H1 (cell line): ENCODE results near the gene NSD2. TPM values are rescaled to one million over a fixed set of nuclear protein-coding genes. Genes with fewer than 3 reads are reported as not detected.

Experiments used
- CTCF ChIA-PET: fragments of 300-600 bp; sonication (Branson Sonifier 250); formaldehyde crosslinking; loops from one replicate; lab custom pipeline; 2021; ENCODE audit not compliant: partially characterized antibody; lab: Charles Lee
- POLR2A ChIA-PET: fragments of 300-600 bp; sonication (Branson Sonifier 250); formaldehyde crosslinking; loops from one replicate; lab custom pipeline; 2021; ENCODE audit warnings: inconsistent platforms; ENCODE audit not compliant: partially characterized antibody; lab: Charles Lee
- DNase-seq, 2 experiments: peaks; one replicate each; pipeline versions ENCODE4 v3.0.0 to v3.0.0-alpha.2; 2010 to 2022; ENCODE audit warnings: low spot score in 2 of 2, low read depth in 1 of 2, mixed read lengths in 1 of 2
- FAIRE-seq: peaks from 2 replicates; lab custom pipeline; 2011; peaks lifted over from hg19 to GRCh38; lab: Jason Lieb, UNC
- H2AFZ ChIP-seq: 2 replicates; pipeline ENCODE4 v1.8.1; 2012; ENCODE audit warnings: low read length, inconsistent platforms
- H2AK5ac ChIP-seq: 2 replicates; pipeline ENCODE4 v1.6.1; 2013; ENCODE audit warnings: low read depth, low read length
- H2BK120ac ChIP-seq: replicated peaks from 2 replicates; pipeline ENCODE3; 2013; ENCODE audit warnings: low read depth, low read length, inconsistent platforms
- H2BK12ac ChIP-seq: 2 replicates; pipeline ENCODE4 v1.6.1; 2013; ENCODE audit warnings: low read depth, low read length
- H2BK15ac ChIP-seq: 2 replicates; pipeline ENCODE4 v1.6.1; 2013; ENCODE audit warnings: low read length
- H2BK20ac ChIP-seq: 2 replicates; pipeline ENCODE4 v1.6.1; 2013; ENCODE audit warnings: low read length
- H2BK5ac ChIP-seq: 2 replicates; pipeline ENCODE4 v1.6.1; 2013; ENCODE audit warnings: low read depth, low read length
- H3K14ac ChIP-seq: 2 replicates; pipeline ENCODE4 v1.6.1; 2013; ENCODE audit warnings: inconsistent platforms; ENCODE audit not compliant: insufficient read length
- H3K18ac ChIP-seq: 2 replicates; pipeline ENCODE4 v1.6.1; 2013; ENCODE audit warnings: low read length; ENCODE audit errors: extremely low read depth
- H3K23ac ChIP-seq: 2 replicates; pipeline ENCODE4 v1.6.1; 2013; ENCODE audit warnings: inconsistent platforms; ENCODE audit not compliant: insufficient read length
- H3K23me2 ChIP-seq: 2 replicates; pipeline ENCODE4 v1.6.1; 2013; ENCODE audit warnings: low read depth, low read length
- H3K27ac ChIP-seq: 2 replicates; pipeline ENCODE4 v1.6.1; 2011; ENCODE audit warnings: low read depth, low read length, inconsistent platforms
- H3K27me3 ChIP-seq, 4 experiments: replicated peaks in 1 of 4; 1 replicate in 1 of 4; 2 replicates in 3 of 4; pipeline versions ENCODE4 v1.6.1 to v1.8.1; 2011 to 2013; ENCODE audit warnings: low read length in 3 of 4, mild to moderate bottlenecking in 3 of 4, inconsistent platforms in 2 of 4, mixed read lengths in 2 of 4, moderate library complexity in 1 of 4; ENCODE audit not compliant: control insufficient read depth in 3 of 4, insufficient read depth in 3 of 4; ENCODE audit errors: extremely low read depth in 1 of 4
- H3K36me3 ChIP-seq, 4 experiments: 2 replicates each; pipeline versions ENCODE4 v1.6.1 to v1.8.1; 2011 to 2013; ENCODE audit warnings: mild to moderate bottlenecking in 4 of 4, low read length in 3 of 4, moderate library complexity in 2 of 4, control low read depth in 1 of 4, inconsistent platforms in 1 of 4; ENCODE audit not compliant: insufficient read depth in 4 of 4, control insufficient read depth in 2 of 4
- H3K4ac ChIP-seq: replicated peaks from 2 replicates; pipeline ENCODE3; 2013; ENCODE audit warnings: low read length, low read depth, mixed read lengths, inconsistent platforms; ENCODE audit not compliant: insufficient read length
- H3K4me1 ChIP-seq, 4 experiments: replicated peaks in 1 of 4; 1 replicate in 1 of 4; 2 replicates in 3 of 4; pipeline versions ENCODE4 v1.6.1 to v1.8.1; 2011 to 2013; ENCODE audit warnings: low read length in 3 of 4, inconsistent platforms in 2 of 4, mixed read lengths in 1 of 4; ENCODE audit not compliant: insufficient read depth in 4 of 4, control insufficient read depth in 3 of 4
- H3K4me2 ChIP-seq, 2 experiments: 2 replicates each; pipeline versions ENCODE4 v1.6.1 to v1.8.1; 2011 to 2013; ENCODE audit warnings: low read depth in 2 of 2, low read length in 2 of 2, control low read depth in 1 of 2, inconsistent platforms in 1 of 2, mild to moderate bottlenecking in 1 of 2; ENCODE audit not compliant: insufficient read depth in 1 of 2
- H3K4me3 ChIP-seq, 4 experiments: fragments of 200-600, 300-600 bp in 1 of 4; sonication (generic), shearing (Covaris generic), sonication (Bioruptor Twin) in 1 of 4; 2 replicates each; pipeline versions ENCODE4 v1.5.1 to v1.8.1; 2011 to 2016; ENCODE audit warnings: low read length in 4 of 4, low read depth in 3 of 4, control low read depth in 2 of 4, inconsistent platforms in 2 of 4, mild to moderate bottlenecking in 2 of 4, mixed read lengths in 1 of 4, moderate library complexity in 1 of 4; ENCODE audit not compliant: insufficient read depth in 2 of 4; ENCODE audit errors: extremely low read depth in 1 of 4
- H3K56ac ChIP-seq: replicated peaks from 2 replicates; pipeline ENCODE3; 2013; ENCODE audit warnings: low read depth, mild to moderate bottlenecking, mixed read lengths, low read length, inconsistent platforms; ENCODE audit not compliant: insufficient read length
- H3K79me1 ChIP-seq: 2 replicates; pipeline ENCODE4 v1.6.1; 2013; ENCODE audit warnings: low read depth, low read length, control low read depth
- H3K79me2 ChIP-seq, 2 experiments: 2 replicates each; pipeline versions ENCODE4 v1.6.1 to v1.8.1; 2012 to 2013; ENCODE audit warnings: low read length in 2 of 2, mild to moderate bottlenecking in 2 of 2, inconsistent platforms in 1 of 2; ENCODE audit not compliant: insufficient read depth in 2 of 2, control insufficient read depth in 1 of 2
- H3K9ac ChIP-seq, 4 experiments: replicated peaks in 1 of 4; 1 replicate in 1 of 4; 2 replicates in 3 of 4; pipeline versions ENCODE4 v1.6.1 to v1.8.1; 2011 to 2013; ENCODE audit warnings: low read depth in 3 of 4, low read length in 3 of 4, control low read depth in 2 of 4, mild to moderate bottlenecking in 2 of 4, moderate library complexity in 2 of 4, inconsistent platforms in 1 of 4; ENCODE audit errors: extremely low read depth in 1 of 4
- H3K9me3 ChIP-seq, 2 experiments: 2 replicates each; pipeline versions ENCODE4 v1.6.1 to v1.8.1; 2012 to 2013; ENCODE audit warnings: mild to moderate bottlenecking in 2 of 2, moderate library complexity in 2 of 2, control low read depth in 1 of 2, inconsistent platforms in 1 of 2, low read depth in 1 of 2, low read length in 1 of 2, mixed read lengths in 1 of 2; ENCODE audit not compliant: insufficient read depth in 2 of 2
- H4K20me1 ChIP-seq, 2 experiments: replicated peaks in 1 of 2; 2 replicates each; pipeline versions ENCODE3 to v1.8.1; 2011 to 2013; ENCODE audit warnings: inconsistent platforms in 2 of 2, low read length in 2 of 2, mild to moderate bottlenecking in 1 of 2; ENCODE audit not compliant: insufficient read depth in 2 of 2, control insufficient read depth in 1 of 2
- H4K5ac ChIP-seq: 2 replicates; pipeline ENCODE4 v1.6.1; 2013; ENCODE audit warnings: low read length, low read depth, mixed read lengths, inconsistent platforms; ENCODE audit not compliant: insufficient read length
- H4K8ac ChIP-seq: 2 replicates; pipeline ENCODE4 v1.8.0; 2013; ENCODE audit warnings: mild to moderate bottlenecking, moderate library complexity, low read length, inconsistent platforms; ENCODE audit not compliant: insufficient read depth; ENCODE audit errors: extremely low read depth
- H4K91ac ChIP-seq: replicated peaks from 2 replicates; pipeline ENCODE3; 2013; ENCODE audit warnings: low read length, mixed read lengths, inconsistent platforms; ENCODE audit not compliant: insufficient read length
- BACH1 ChIP-seq: IDR thresholded peaks from 2 replicates; pipeline ENCODE4 v1.6.1; 2012; ENCODE audit warnings: low read length, improper control_type of control experiment
- BRCA1 ChIP-seq: IDR thresholded peaks from 2 replicates; pipeline ENCODE4 v1.6.1; 2012; ENCODE audit warnings: low read depth, low read length, improper control_type of control experiment
- CREB1 ChIP-seq: IDR thresholded peaks from 2 replicates; pipeline ENCODE4 v1.6.1; 2012; ENCODE audit warnings: inconsistent platforms
- FOSL1 ChIP-seq: IDR thresholded peaks from 2 replicates; pipeline ENCODE4 v1.6.1; 2011; ENCODE audit warnings: mild to moderate bottlenecking, low read depth, low read length, moderate library complexity; ENCODE audit not compliant: insufficient read depth
- KDM1A ChIP-seq: fragments of 200-600, 300-600 bp; sonication (generic); IDR thresholded peaks from 2 replicates; pipeline ENCODE4 v1.7.1; 2016; ENCODE audit warnings: mild to moderate bottlenecking, low read length, borderline replicate concordance
- NANOG ChIP-seq: IDR thresholded peaks from 2 replicates; pipeline ENCODE4 v1.6.1; 2011; ENCODE audit warnings: low read length, low read depth, mild to moderate bottlenecking, inconsistent platforms; ENCODE audit not compliant: insufficient read depth, poor library complexity, severe bottlenecking
- SIX5 ChIP-seq: IDR thresholded peaks from 2 replicates; pipeline ENCODE4 v1.6.1; 2011; ENCODE audit warnings: mild to moderate bottlenecking, low read depth, low read length
- TEAD4 ChIP-seq: IDR thresholded peaks from 2 replicates; pipeline ENCODE4 v1.6.1; 2012; ENCODE audit warnings: low read depth, low read length, inconsistent platforms, mixed read lengths
- WGBS, 2 experiments: shearing (Covaris generic) in 1 of 2; methylation state at CpG; one replicate each; pipeline versions ENCODE4 v1.1.6 to v1.1.7; 2013 to 2015; ENCODE audit warnings: low lambda C conversion rate in 2 of 2, mixed read lengths in 2 of 2, inconsistent platforms in 1 of 2, low coverage in 1 of 2, missing lambda C conversion rate in 1 of 2; ENCODE audit not compliant: insufficient replicate concordance in 2 of 2, insufficient coverage in 1 of 2, insufficient read length in 1 of 2; ENCODE audit errors: extremely low coverage in 1 of 2, missing lambda C conversion rate in 1 of 2; 5-methylcytosine and 5-hydroxymethylcytosine counted together
- polyA plus RNA-seq, 7 experiments: library from polyadenylated mRNA; depleted of rRNA in 3 of 7; stranded (reverse) in 5 of 7; unstranded in 2 of 7; fragments of >200 nt in 5 of 7; fragments of 200-250 nt in 2 of 7; gene quantifications; 1 replicate in 5 of 7; 2 replicates in 1 of 7; 4 replicates in 1 of 7; pipeline versions ENCODE4 v1.2.1 to v1.2.3, GENCODE V29; 2011 to 2013; ENCODE audit warnings: missing spikeins in 2 of 7, mixed read lengths in 2 of 7
- total RNA-seq: library from RNA; stranded (reverse); fragmentation: NEBNext Ultra II Directional; extraction: Animal tissue kit (Norgen Biotek cat#: 25700); gene quantifications from 2 replicates; pipeline ENCODE4 v1.2.1, GENCODE V29; 2021

The NSD2 gene
- total and polyA plus RNA-seq, 2 of the 8 experiments (the other 6 are each of a cell fraction or from before 2014, with no cell fraction given) = 26.7 to 129 TPM

GRCh38 chr4:1830234-1830633 lies 41.0 kb upstream of the NSD2 start:
- no peak for FAIRE-seq

More at GRCh38 chr4:1830234-1830633, 41.0 kb upstream of the NSD2 start:
- Histone ChIP-seq H2BK20ac (no peak overlapping the region), H2BK5ac (no peak overlapping the region; the same call in 1 of the 2 replicates), H3K9ac (no peak overlapping the region), H3K36me3 (peaks cover 0 to 20% (median 7%) of the 10 kb centered on the region in 4 experiments; a peak in 5 of 8 replicates), H3K9me3 (no peaks in the 10 kb centered on the region; a peak in 2 of 4 replicates), H3K23me2 (no peaks in the 10 kb centered on the region), H3K27ac (no peak overlapping the region), H2AFZ (no peak overlapping the region), H4K91ac (no peak overlapping the region), H3K4me1 (peaks cover 0 to 4% (median 1%) of the 10 kb centered on the region in 4 experiments; a peak in 4 of 7 replicates), H3K79me1 (no peaks in the 10 kb centered on the region), H2AK5ac (no peak overlapping the region), H3K27me3 (no peaks in the 10 kb centered on the region), H3K79me2 (no peaks in the 10 kb centered on the region), H3K23ac (no peak overlapping the region), H4K5ac (no peak overlapping the region), H2BK15ac (no peak overlapping the region), H4K20me1 (peaks cover 0 to 7% of the 10 kb centered on the region in 2 experiments), H3K56ac (no peak overlapping the region), H2BK12ac (no peak overlapping the region), H3K14ac (no peak overlapping the region), H4K8ac (no peak overlapping the region), H3K4me2 (no peak overlapping the region), H3K4ac (no peak overlapping the region), H3K18ac (no peak overlapping the region), H3K4me3 (no peak overlapping the region), H2BK120ac (no peak overlapping the region)
- TF ChIP-seq KDM1A (no peak), FOSL1 (no peak), TEAD4 (no peak), BACH1 (no peak), CREB1 (no peak), BRCA1 (no peak), NANOG (no peak), SIX5 (no peak)
- WGBS, 2 experiments = 94% methylated on average over 3 of the region's 3 CpGs; no CpG with 5 or more reads in 1 of the 2 experiments
- no peak for DNase-seq
- POLR2A ChIA-PET = interaction anchor here (1.1 kb wide), 1 partner anchor 35 kb away, joined by 3 read pairs; no protein-coding TSS in a partner anchor
- CTCF ChIA-PET = interaction anchor here (0.6 to 4.1 kb wide), 11 partner anchors 12 to 313 kb away, joined by 3 to 16 read pairs (median 4); no protein-coding TSS in a partner anchor
